Adrenal gland (tissue), 5 donors: ENCODE data around the gene ACSM5.

Source experiments
- CTCF ChIP-seq, 6 experiments: fragments of 450-650 bp in 4 of 6; fragments of 200-600 bp in 2 of 6; sonication (generic) in 1 of 6; IDR thresholded peaks; 1 replicate in 5 of 6; 2 replicates in 1 of 6; pipeline versions ENCODE4 v1.5.1 to v1.8.0; 2016 to 2021; ENCODE audit warnings: antibody characterized with exemption in 6 of 6, mild to moderate bottlenecking in 2 of 6, moderate library complexity in 1 of 6
- POLR2A ChIP-seq, 2 donors: fragments of 450-650 bp; IDR thresholded peaks; one replicate each; pipeline ENCODE4 v1.6.1; 2017; ENCODE audit warnings: antibody characterized with exemption in 2 of 2, mild to moderate bottlenecking in 2 of 2, moderate library complexity in 1 of 2
- donor health status: DM: no; HTN: no; CAD: no.

GRCh38 chr16:20409398-20410120 is at the start of gene ACSM5:
- TF ChIP-seq CTCF (IDR thresholded peaks at IDR 0.05) (no peak), POLR2A (IDR thresholded peaks at IDR 0.05) (no peak)
